Chondrocyte (in vitro differentiated cells): ENCODE measurements around the gene COL7A1. TPM values are rescaled to one million over a fixed set of nuclear protein-coding genes. Genes with fewer than 3 reads are reported as not detected.

Experiments used
- DNase-seq: peaks from one replicate; pipeline ENCODE4 v3.0.0; 2021; ENCODE audit warnings: mixed read lengths, low spot score
- H3K27ac Mint-ChIP-seq: one replicate; pipeline ENCODE4 v1.8.0; 2021; ENCODE audit warnings: mild to moderate bottlenecking, moderate library complexity, mixed read lengths; ENCODE audit not compliant: unreplicated experiment
- H3K27me3 Mint-ChIP-seq: 2 replicates; pipeline ENCODE4 v1.8.0; 2021; ENCODE audit warnings: low read depth, mixed read lengths
- H3K36me3 Mint-ChIP-seq: 2 replicates; pipeline ENCODE4 v1.8.0; 2021; ENCODE audit warnings: low read depth, mixed read lengths
- H3K4me1 Mint-ChIP-seq: 2 replicates; pipeline ENCODE4 v1.8.0; 2021; ENCODE audit warnings: low read depth, mild to moderate bottlenecking, mixed read lengths
- H3K4me3 Mint-ChIP-seq: one replicate; pipeline ENCODE4 v1.8.0; 2021; ENCODE audit warnings: mild to moderate bottlenecking, moderate library complexity, mixed read lengths; ENCODE audit not compliant: unreplicated experiment
- H3K9me3 Mint-ChIP-seq: 2 replicates; pipeline ENCODE4 v1.8.0; 2021; ENCODE audit warnings: low read depth, mixed read lengths
- microRNA-seq: library from miRNA; unstranded; fragments of <30 nt; microRNA quantifications from one replicate; pipeline ENCODE4 v1.2.0, GENCODE V29; 2020; ENCODE audit warnings: borderline number of aligned reads
- total RNA-seq: library from RNA; stranded (reverse); gene quantifications from 3 replicates; pipeline ENCODE4 v1.2.1, GENCODE V29; 2021
- TF ChIP-seq, protein P1 (sequence below): fragments of 200-600 bp; sonication (generic); IDR thresholded peaks from 2 replicates; pipeline ENCODE4 v1.5.0; 2021; ENCODE audit warnings: antibody characterized with exemption, mild to moderate bottlenecking, moderate library complexity

COL7A1 gene
- total RNA-seq, 1 donor from 2014 or later, result 36.6 TPM

DNA sequence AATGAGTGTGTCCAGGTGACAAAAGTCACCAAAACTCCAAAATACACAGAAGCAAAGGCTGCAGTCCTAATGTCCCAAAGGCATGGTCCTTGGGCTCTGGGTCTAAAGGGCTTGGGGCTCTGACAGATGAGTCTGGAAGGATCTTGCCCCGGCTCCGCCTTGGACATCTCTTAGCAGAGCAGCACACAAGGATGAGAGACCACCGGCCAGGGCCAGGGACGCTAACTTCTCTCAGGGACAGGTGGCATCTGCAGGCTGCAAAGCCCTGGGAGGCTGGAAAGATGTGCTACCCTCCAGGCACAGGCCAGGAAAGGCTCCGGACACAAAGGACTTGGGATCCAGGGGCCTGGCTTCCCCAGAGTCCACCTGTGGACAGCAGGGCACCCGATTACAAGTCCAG lies 77.1 kb downstream of the COL7A1 start:
- H3K4me1 Mint-ChIP-seq, result no peaks in the 10 kb centered on the region
- H3K36me3 Mint-ChIP-seq, result peaks cover 4% of the 10 kb centered on the region
- no peak overlapping the region for H3K27ac Mint-ChIP-seq
- no peaks in the 10 kb centered on the region for H3K27me3 Mint-ChIP-seq
- H3K9me3 Mint-ChIP-seq, result no peaks in the 10 kb centered on the region
- no peak overlapping the region for H3K4me3 Mint-ChIP-seq
- DNase-seq, result peak; percentile 84
- TF ChIP-seq, protein P1, sequence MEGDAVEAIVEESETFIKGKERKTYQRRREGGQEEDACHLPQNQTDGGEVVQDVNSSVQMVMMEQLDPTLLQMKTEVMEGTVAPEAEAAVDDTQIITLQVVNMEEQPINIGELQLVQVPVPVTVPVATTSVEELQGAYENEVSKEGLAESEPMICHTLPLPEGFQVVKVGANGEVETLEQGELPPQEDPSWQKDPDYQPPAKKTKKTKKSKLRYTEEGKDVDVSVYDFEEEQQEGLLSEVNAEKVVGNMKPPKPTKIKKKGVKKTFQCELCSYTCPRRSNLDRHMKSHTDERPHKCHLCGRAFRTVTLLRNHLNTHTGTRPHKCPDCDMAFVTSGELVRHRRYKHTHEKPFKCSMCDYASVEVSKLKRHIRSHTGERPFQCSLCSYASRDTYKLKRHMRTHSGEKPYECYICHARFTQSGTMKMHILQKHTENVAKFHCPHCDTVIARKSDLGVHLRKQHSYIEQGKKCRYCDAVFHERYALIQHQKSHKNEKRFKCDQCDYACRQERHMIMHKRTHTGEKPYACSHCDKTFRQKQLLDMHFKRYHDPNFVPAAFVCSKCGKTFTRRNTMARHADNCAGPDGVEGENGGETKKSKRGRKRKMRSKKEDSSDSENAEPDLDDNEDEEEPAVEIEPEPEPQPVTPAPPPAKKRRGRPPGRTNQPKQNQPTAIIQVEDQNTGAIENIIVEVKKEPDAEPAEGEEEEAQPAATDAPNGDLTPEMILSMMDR, result no peak

DNA sequence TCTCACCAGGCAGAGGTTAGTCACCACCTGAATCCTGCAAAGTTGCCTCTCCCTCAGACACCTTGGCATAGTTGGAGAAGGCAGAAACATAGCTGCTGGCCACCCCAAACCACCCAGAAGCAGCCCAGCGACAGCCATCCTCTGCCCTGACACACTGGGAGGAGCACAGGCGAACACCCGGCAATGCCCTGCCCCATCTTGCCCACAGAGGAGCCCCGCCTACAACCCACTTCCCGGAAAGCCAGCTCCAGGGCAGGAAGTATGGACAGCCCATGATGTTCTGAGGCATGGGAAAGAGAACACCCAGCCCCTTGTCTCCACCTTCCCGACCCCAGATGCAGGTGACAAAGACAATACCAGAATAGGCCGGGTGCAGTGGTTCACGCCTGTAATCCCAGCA lies 78.6 kb downstream of the COL7A1 start:
- DNase-seq, result no peak
- Mint-ChIP-seq H3K9me3 (no peaks in the 10 kb centered on the region), H3K27ac (no peak overlapping the region), H3K27me3 (no peaks in the 10 kb centered on the region), H3K4me3 (no peak overlapping the region), H3K4me1 (no peaks in the 10 kb centered on the region), H3K36me3 (peaks cover 4% of the 10 kb centered on the region)
- TF ChIP-seq, protein P1, result no peak

DNA sequence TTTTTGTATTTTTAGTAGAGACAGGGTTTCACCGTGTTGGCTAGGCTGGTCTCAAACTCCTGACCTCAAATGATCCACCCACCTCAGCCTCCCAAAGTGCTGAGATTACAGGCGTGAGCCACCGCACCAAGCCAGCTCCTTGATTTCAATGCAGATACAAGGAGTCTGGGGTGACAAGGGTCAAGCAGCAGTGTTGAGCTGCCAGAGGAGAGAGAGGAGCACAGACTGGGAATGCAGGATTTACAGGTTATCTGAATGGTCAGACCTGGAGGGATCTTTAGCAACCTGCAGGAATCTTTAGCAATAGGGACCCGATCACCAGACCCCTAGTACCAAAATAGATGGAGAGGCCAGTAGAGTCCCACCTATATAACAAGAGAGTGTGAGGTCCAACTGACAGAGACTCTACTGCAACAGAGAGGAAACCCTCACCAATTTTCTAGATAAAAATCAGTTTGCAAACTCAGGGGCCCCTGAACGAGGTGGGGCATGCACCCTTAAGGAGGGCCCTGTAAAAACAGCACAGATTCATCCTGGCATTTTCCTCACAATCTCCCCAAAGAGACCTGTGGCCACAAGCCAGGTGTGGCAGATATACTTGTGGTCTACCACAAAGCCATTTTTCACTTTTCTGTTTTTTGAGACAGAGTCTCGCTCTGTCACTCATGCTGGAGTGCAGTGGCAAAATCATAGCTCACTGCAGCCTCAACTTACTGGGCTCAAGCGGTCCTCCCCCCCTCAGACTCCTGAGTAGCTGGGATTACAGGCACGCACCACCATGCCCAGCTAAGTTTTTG lies 80.5 kb downstream of the COL7A1 start:
- Mint-ChIP-seq H3K27ac (no peak overlapping the region), H3K9me3 (no peaks in the 10 kb centered on the region), H3K36me3 (peaks cover 2% of the 10 kb centered on the region), H3K4me1 (no peaks in the 10 kb centered on the region), H3K4me3 (no peak overlapping the region), H3K27me3 (no peaks in the 10 kb centered on the region)
- DNase-seq, result peak; percentile 19
- TF ChIP-seq, protein P1, result no peak

Small RNAs within 50 kb of the gene (microRNA-seq; reads per million reads assigned to microRNA genes)
- not detected for gene MIR4793
- not detected for gene MIR6823
- gene MIR711, result not detected

Other genes starting within 250 kb of the COL7A1 start
- gene FBXW12, start 223.1 kb downstream of the COL7A1 start, total RNA-seq, result not detected in 3 replicates
- gene PLXNB1, start 165.2 kb downstream of the COL7A1 start, total RNA-seq, result 63.2 to 115 TPM (median 108 TPM) in 3 replicates
- gene CCDC51, start 155.2 kb downstream of the COL7A1 start, total RNA-seq, result 13.3 to 25.8 TPM (median 23.9 TPM) in 3 replicates
- gene TMA7, start 155.1 kb downstream of the COL7A1 start, total RNA-seq, result 184 to 243 TPM (median 184 TPM) in 3 replicates
- gene ATRIP, start 148.6 kb downstream of the COL7A1 start, total RNA-seq, result 8.7 to 10.7 TPM (median 8.8 TPM) in 3 replicates
- gene SHISA5, start 91.2 kb downstream of the COL7A1 start, total RNA-seq, result 162 to 188 TPM (median 188 TPM) in 3 replicates
- 14.6 to 23.2 TPM (median 19.9 TPM) in 3 replicates for gene PFKFB4, start 38.5 kb downstream of the COL7A1 start, total RNA-seq
- 1.6 to 3.4 TPM (median 3.3 TPM) in 3 replicates for gene UCN2, start 31.5 kb downstream of the COL7A1 start, total RNA-seq
- gene UQCRC1, start 14.3 kb upstream of the COL7A1 start, total RNA-seq, result 223 to 258 TPM (median 233 TPM) in 3 replicates
- gene TMEM89, start 26.4 kb upstream of the COL7A1 start, total RNA-seq, result 0.70 TPM in 1 of 3 replicates, not detected in the others
- 66.8 to 70.5 TPM (median 69.3 TPM) in 3 replicates for gene SLC26A6, start 40.1 kb upstream of the COL7A1 start, total RNA-seq
- 9.6 to 11.4 TPM (median 10.5 TPM) in 3 replicates for gene CELSR3, start 67.6 kb upstream of the COL7A1 start, total RNA-seq
- gene NCKIPSD, start 90.6 kb upstream of the COL7A1 start, total RNA-seq, result 24.0 to 27.2 TPM (median 24.7 TPM) in 3 replicates
- gene IP6K2, start 121.9 kb upstream of the COL7A1 start, total RNA-seq, result 68.8 to 109 TPM (median 72.3 TPM) in 3 replicates